Measurements from ENCODE around the gene TPCN1. TPM values are rescaled to one million over a fixed set of nuclear protein-coding genes. Genes with fewer than 3 reads are reported as not detected.

TPCN1 gene
- total RNA-seq, 1 donor from 2014 or later, result 55.6 TPM

- DNase-seq (ENCODE audit: extremely low spot score, unreplicated experiment), result no peak
- Mint-ChIP-seq H3K9me3 (no peaks in the 10 kb centered on the region), H3K27ac (no peak overlapping the region), H3K4me1 (ENCODE audit: unreplicated experiment) (no peaks in the 10 kb centered on the region), H3K36me3 (no peaks in the 10 kb centered on the region), H3K4me3 (no peak overlapping the region), H3K27me3 (peaks cover 10% of the 10 kb centered on the region)
- no peak for TF ChIP-seq CTCF (conservative IDR thresholded peaks at IDR 0.05)
Measured at GRCh38 chr12:113347892-113348291, 126.6 kb downstream of the TPCN1 start.

Small RNA genes lying within 50 kb of the gene (microRNA-seq; reads per million reads assigned to microRNA genes)
- not detected for gene MIR6762

Other genes with a start within 250 kb of the TPCN1 start
- gene OAS2, start 242.9 kb upstream of the TPCN1 start, total RNA-seq (ENCODE audit: low replicate concordance), result 1.8 and 4.2 TPM in 2 replicates
- 1.4 and 2.4 TPM in 2 replicates for gene DTX1, start 164.7 kb upstream of the TPCN1 start, total RNA-seq (ENCODE audit: low replicate concordance)
- gene RASAL1, start 85.7 kb upstream of the TPCN1 start, total RNA-seq (ENCODE audit: low replicate concordance), result 0.58 and 2.7 TPM in 2 replicates
- gene CFAP73, start 71.7 kb upstream of the TPCN1 start, total RNA-seq (ENCODE audit: low replicate concordance), result 0.27 and 0.81 TPM in 2 replicates
- 53.9 and 66.1 TPM in 2 replicates for gene DDX54, start 36.0 kb upstream of the TPCN1 start, total RNA-seq (ENCODE audit: low replicate concordance)
- gene RITA1, start 35.7 kb upstream of the TPCN1 start, total RNA-seq (ENCODE audit: low replicate concordance), result 19.0 and 21.7 TPM in 2 replicates
- gene SLC8B1, start 113.6 kb downstream of the TPCN1 start, total RNA-seq (ENCODE audit: low replicate concordance), result 29.6 and 77.7 TPM in 2 replicates
- 39.0 and 45.4 TPM in 2 replicates for gene PLBD2, start 137.1 kb downstream of the TPCN1 start, total RNA-seq (ENCODE audit: low replicate concordance)
- not detected in 2 replicates for gene SDS, start 182.4 kb downstream of the TPCN1 start, total RNA-seq (ENCODE audit: low replicate concordance)
- 4.5 and 5.3 TPM in 2 replicates for gene SDSL, start 200.9 kb downstream of the TPCN1 start, total RNA-seq (ENCODE audit: low replicate concordance)

Measured in type B pancreatic cell (in vitro differentiated cells).